HepG2 (cell line): ENCODE data around the gene GBA2. TPM values are rescaled to one million over a fixed set of nuclear protein-coding genes. Genes with fewer than 3 reads are reported as not detected.

Source experiments
- AKAP8 ChIP-seq: sonication (generic); formaldehyde crosslinking; IDR thresholded peaks from 2 replicates; pipeline ENCODE4 v1.5.1; 2020; ENCODE audit warnings: mild to moderate bottlenecking, missing genetic modification reagents
- ELF1 ChIP-seq: sonication (generic); formaldehyde crosslinking; IDR thresholded peaks from 2 replicates; pipeline ENCODE4 v1.4.0; 2020; ENCODE audit warnings: missing genetic modification reagents
- HMG20B ChIP-seq: conservative IDR thresholded peaks from 2 replicates; pipeline ENCODE4 v1.6.1; 2016; ENCODE audit warnings: missing genetic modification reagents, missing compliant biosample characterization
- MED1 ChIP-seq: sonication (generic); formaldehyde crosslinking; IDR thresholded peaks from 2 replicates; pipeline ENCODE4 v1.4.0; 2020; ENCODE audit warnings: missing genetic modification reagents
- MIXL1 ChIP-seq: IDR thresholded peaks from 2 replicates; pipeline ENCODE4 v1.6.1; 2016
- RXRB ChIP-seq: IDR thresholded peaks from 2 replicates; pipeline ENCODE4 v1.6.1; 2016; ENCODE audit warnings: borderline replicate concordance, missing genetic modification reagents, missing compliant biosample characterization
- YEATS4 ChIP-seq: sonication (generic); formaldehyde crosslinking; IDR thresholded peaks from 2 replicates; pipeline ENCODE4 v1.4.0; 2020; ENCODE audit warnings: missing genetic modification reagents, borderline replicate concordance
- ZFP36L2 ChIP-seq: sonication (generic); formaldehyde crosslinking; IDR thresholded peaks from 2 replicates; pipeline ENCODE4 v1.4.0; 2020; ENCODE audit warnings: missing genetic modification reagents
- ZNF142 ChIP-seq: sonication (generic); formaldehyde crosslinking; IDR thresholded peaks from 2 replicates; pipeline ENCODE4 v1.4.0; 2020; ENCODE audit warnings: missing genetic modification reagents
- ZNF383 ChIP-seq: sonication (generic); formaldehyde crosslinking; IDR thresholded peaks from 2 replicates; pipeline ENCODE4 v1.4.0; 2020; ENCODE audit warnings: missing genetic modification reagents, mild to moderate bottlenecking, borderline replicate concordance
- ZNF552 ChIP-seq: sonication (generic); formaldehyde crosslinking; IDR thresholded peaks from 2 replicates; pipeline ENCODE4 v1.9.0; 2022; ENCODE audit warnings: missing genetic modification reagents, mild to moderate bottlenecking, borderline replicate concordance
- ZNF652 ChIP-seq: IDR thresholded peaks from 2 replicates; pipeline ENCODE4 v1.6.1; 2016; ENCODE audit warnings: low read depth, borderline replicate concordance
- ZNF770 ChIP-seq: sonication (generic); formaldehyde crosslinking; IDR thresholded peaks from 2 replicates; pipeline ENCODE4 v1.5.0; 2020; ENCODE audit warnings: mild to moderate bottlenecking, missing genetic modification reagents
- ZNF777 ChIP-seq: sonication (generic); formaldehyde crosslinking; IDR thresholded peaks from 2 replicates; pipeline ENCODE4 v1.4.0; 2020; ENCODE audit warnings: missing genetic modification reagents
- polyA plus RNA-seq, 8 experiments: library from polyadenylated mRNA; depleted of rRNA in 3 of 8; stranded (reverse) in 7 of 8; unstranded in 1 of 8; fragments of >200 nt; fragmentation: Illumina TruSeq in 4 of 8; extraction: Trizol in 4 of 8; gene quantifications; 2 replicates each; pipeline versions ENCODE4 v1.2.1 to v1.2.3, GENCODE V29; 2011 to 2016; ENCODE audit warnings: low read depth in 4 of 8, missing spikeins in 1 of 8, mixed read lengths in 1 of 8; ENCODE audit not compliant: insufficient read depth in 1 of 8
- total RNA-seq, 5 experiments: library from RNA; depleted of rRNA; stranded (reverse); fragments of >200 nt; fragmentation: Illumina TruSeq; extraction: Trizol; gene quantifications; 2 replicates each; pipeline ENCODE4 v1.2.3, GENCODE V29; 2016; ENCODE audit warnings: low read depth in 1 of 5
- TF ChIP-seq, protein P1 (sequence below): sonication (generic); formaldehyde crosslinking; IDR thresholded peaks from 2 replicates; pipeline ENCODE4 v1.4.0; 2020; ENCODE audit warnings: missing genetic modification reagents
- TF ChIP-seq, protein P2 (sequence below): sonication (generic); formaldehyde crosslinking; IDR thresholded peaks from 2 replicates; pipeline ENCODE4 v1.5.1; 2020; ENCODE audit warnings: mild to moderate bottlenecking, missing genetic modification reagents

The GBA2 gene
- total and polyA plus RNA-seq, 2 of the 13 experiments (the other 11 are each of a cell fraction or from before 2014, with no cell fraction given): 37.5 to 86.1 TPM

GRCh38 chr9:35757226-35757891 lies 8.3 kb upstream of the GBA2 start (continued):
- TF ChIP-seq ZNF142 (CRISPR knock-in tag) (no peak), MED1 (CRISPR knock-in tag) (no peak), ZNF777 (CRISPR knock-in tag) (peak; percentile 39; the same call in 1 of the 2 replicates), ZNF770 (CRISPR knock-in tag) (no peak), ZNF552 (CRISPR knock-in tag) (no peak), ELF1 (CRISPR knock-in tag) (peak; percentile 37; the same call in 1 of the 2 replicates), HMG20B (CRISPR knock-in tag) (no peak), ZFP36L2 (CRISPR knock-in tag) (no peak), ZNF383 (CRISPR knock-in tag) (no peak), YEATS4 (CRISPR knock-in tag) (peak; percentile 52; the same call in 1 of the 2 replicates), AKAP8 (CRISPR knock-in tag) (peak; percentile 79), ZNF652 (CRISPR knock-in tag) (no peak), MIXL1 (CRISPR knock-in tag) (no peak; the same call in 1 of the 2 replicates), RXRB (CRISPR knock-in tag) (no peak)
- TF ChIP-seq, protein P1, sequence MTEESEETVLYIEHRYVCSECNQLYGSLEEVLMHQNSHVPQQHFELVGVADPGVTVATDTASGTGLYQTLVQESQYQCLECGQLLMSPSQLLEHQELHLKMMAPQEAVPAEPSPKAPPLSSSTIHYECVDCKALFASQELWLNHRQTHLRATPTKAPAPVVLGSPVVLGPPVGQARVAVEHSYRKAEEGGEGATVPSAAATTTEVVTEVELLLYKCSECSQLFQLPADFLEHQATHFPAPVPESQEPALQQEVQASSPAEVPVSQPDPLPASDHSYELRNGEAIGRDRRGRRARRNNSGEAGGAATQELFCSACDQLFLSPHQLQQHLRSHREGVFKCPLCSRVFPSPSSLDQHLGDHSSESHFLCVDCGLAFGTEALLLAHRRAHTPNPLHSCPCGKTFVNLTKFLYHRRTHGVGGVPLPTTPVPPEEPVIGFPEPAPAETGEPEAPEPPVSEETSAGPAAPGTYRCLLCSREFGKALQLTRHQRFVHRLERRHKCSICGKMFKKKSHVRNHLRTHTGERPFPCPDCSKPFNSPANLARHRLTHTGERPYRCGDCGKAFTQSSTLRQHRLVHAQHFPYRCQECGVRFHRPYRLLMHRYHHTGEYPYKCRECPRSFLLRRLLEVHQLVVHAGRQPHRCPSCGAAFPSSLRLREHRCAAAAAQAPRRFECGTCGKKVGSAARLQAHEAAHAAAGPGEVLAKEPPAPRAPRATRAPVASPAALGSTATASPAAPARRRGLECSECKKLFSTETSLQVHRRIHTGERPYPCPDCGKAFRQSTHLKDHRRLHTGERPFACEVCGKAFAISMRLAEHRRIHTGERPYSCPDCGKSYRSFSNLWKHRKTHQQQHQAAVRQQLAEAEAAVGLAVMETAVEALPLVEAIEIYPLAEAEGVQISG (CRISPR knock-in tag): peak; percentile 2; the same call in 1 of the 2 replicates
- TF ChIP-seq, protein P2, sequence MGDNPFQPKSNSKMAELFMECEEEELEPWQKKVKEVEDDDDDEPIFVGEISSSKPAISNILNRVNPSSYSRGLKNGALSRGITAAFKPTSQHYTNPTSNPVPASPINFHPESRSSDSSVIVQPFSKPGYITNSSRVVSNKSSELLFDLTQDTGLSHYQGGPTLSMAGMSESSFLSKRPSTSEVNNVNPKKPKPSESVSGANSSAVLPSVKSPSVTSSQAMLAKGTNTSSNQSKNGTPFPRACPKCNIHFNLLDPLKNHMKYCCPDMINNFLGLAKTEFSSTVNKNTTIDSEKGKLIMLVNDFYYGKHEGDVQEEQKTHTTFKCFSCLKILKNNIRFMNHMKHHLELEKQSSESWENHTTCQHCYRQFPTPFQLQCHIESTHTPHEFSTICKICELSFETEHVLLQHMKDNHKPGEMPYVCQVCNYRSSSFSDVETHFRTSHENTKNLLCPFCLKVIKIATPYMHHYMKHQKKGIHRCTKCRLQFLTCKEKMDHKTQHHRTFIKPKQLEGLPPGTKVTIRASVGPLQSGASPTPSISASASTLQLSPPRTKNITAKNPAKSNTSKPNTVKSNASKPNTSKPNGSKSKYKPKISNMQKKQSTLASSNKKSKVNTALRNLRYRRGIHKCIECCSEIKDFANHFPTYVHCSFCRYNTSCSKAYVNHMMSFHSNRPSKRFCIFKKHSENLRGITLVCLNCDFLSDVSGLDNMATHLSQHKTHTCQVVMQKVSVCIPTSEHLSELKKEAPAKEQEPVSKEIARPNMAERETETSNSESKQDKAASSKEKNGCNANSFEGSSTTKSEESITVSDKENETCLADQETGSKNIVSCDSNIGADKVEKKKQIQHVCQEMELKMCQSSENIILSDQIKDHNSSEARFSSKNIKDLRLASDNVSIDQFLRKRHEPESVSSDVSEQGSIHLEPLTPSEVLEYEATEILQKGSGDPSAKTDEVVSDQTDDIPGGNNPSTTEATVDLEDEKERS (CRISPR knock-in tag): no peak
